BLaER1 treated with 17β-estradiol and CSF1 and Interleukin-3, amounts not matched to agents 10 nM and 100 nM (cell line): ENCODE data around the gene UNC5C.
A peak's percentile ranks its signal among the peaks of the same experiment; 100 is the strongest.

Source experiments
- H3K27ac ChIP-seq, 11 experiments: shearing (Covaris generic); formaldehyde crosslinking; 2 replicates each; pipeline ENCODE4 v1.8.1; 2022
- H3K27me3 ChIP-seq, 11 experiments: shearing (Covaris generic); formaldehyde crosslinking; 2 replicates each; pipeline ENCODE4 v1.8.1; 2022
- H3K36me3 ChIP-seq, 11 experiments: shearing (Covaris generic); formaldehyde crosslinking; 2 replicates each; pipeline ENCODE4 v1.8.1; 2022
- H3K4me1 ChIP-seq, 10 experiments: shearing (Covaris generic); formaldehyde crosslinking; 2 replicates each; pipeline ENCODE4 v1.8.1; 2022
- H3K4me2 ChIP-seq, 11 experiments: shearing (Covaris generic); formaldehyde crosslinking; 2 replicates each; pipeline ENCODE4 v1.8.1; 2022
- H3K4me3 ChIP-seq, 10 experiments: shearing (Covaris generic); formaldehyde crosslinking; 2 replicates each; pipeline ENCODE4 v1.8.1; 2022
- H3K9ac ChIP-seq, 11 experiments: shearing (Covaris generic); formaldehyde crosslinking; 2 replicates each; pipeline ENCODE4 v1.8.1; 2022
- H3K9me3 ChIP-seq, 11 experiments: shearing (Covaris generic); formaldehyde crosslinking; replicated peaks in 1 of 11; 2 replicates each; pipeline ENCODE4 v1.8.1; 2022
- H4K20me1 ChIP-seq, 11 experiments: shearing (Covaris generic); formaldehyde crosslinking; 2 replicates each; pipeline ENCODE4 v1.8.1; 2022
- Cebpa-rat ChIP-seq, 11 experiments: shearing (Covaris generic); IDR thresholded peaks; 2 replicates each; pipeline ENCODE4 v1.8.1; 2022

The UNC5C gene

GRCh38 chr4:95402299-95402698 is 146.5 kb downstream of the UNC5C start:
- no peak overlapping the region for H3K9ac ChIP-seq
- no peak overlapping the region for H3K27ac ChIP-seq
- TF ChIP-seq Cebpa-rat (IDR thresholded peaks at IDR 0.05) = no peak
- no peak overlapping the region for H3K4me3 ChIP-seq
- H3K4me2 ChIP-seq = no peak overlapping the region
- H3K4me1 ChIP-seq = no peaks in the 10 kb centered on the region
- H3K36me3 ChIP-seq = no peaks in the 10 kb centered on the region
- no peaks in the 10 kb centered on the region for H3K27me3 ChIP-seq
- no peaks in the 10 kb centered on the region for H4K20me1 ChIP-seq
- no peaks in the 10 kb centered on the region for H3K9me3 ChIP-seq

- Histone ChIP-seq H3K27ac (no peak overlapping the region), H3K4me1 (no peaks in the 10 kb centered on the region), H3K9me3 (no peaks in the 10 kb centered on the region), H3K4me3 (no peak overlapping the region), H3K9ac (no peak overlapping the region), H3K4me2 (no peak overlapping the region), H3K27me3 (no peaks in the 10 kb centered on the region), H4K20me1 (no peaks in the 10 kb centered on the region), H3K36me3 (no peaks in the 10 kb centered on the region)
- no peak for TF ChIP-seq Cebpa-rat (IDR thresholded peaks at IDR 0.05)
These were observed 150.6 kb downstream of the UNC5C start for GRCh38 chr4:95398217-95398616.

- no peak overlapping the region for H3K27ac ChIP-seq
- no peaks in the 10 kb centered on the region for H3K36me3 ChIP-seq
- H3K4me2 ChIP-seq = no peak overlapping the region
- H3K4me3 ChIP-seq = no peak overlapping the region
- H3K4me1 ChIP-seq = no peaks in the 10 kb centered on the region
- no peak for TF ChIP-seq Cebpa-rat (IDR thresholded peaks at IDR 0.05)
- H3K9me3 ChIP-seq = no peaks in the 10 kb centered on the region
- H4K20me1 ChIP-seq = no peaks in the 10 kb centered on the region
- H3K9ac ChIP-seq = no peak overlapping the region
- no peaks in the 10 kb centered on the region for H3K27me3 ChIP-seq
These were observed 153.9 kb downstream of the UNC5C start for GRCh38 chr4:95394752-95395306.

GRCh38 chr4:95393821-95394220 is 155.0 kb downstream of the UNC5C start:
- H3K36me3 ChIP-seq = no peaks in the 10 kb centered on the region
- H3K9me3 ChIP-seq = no peaks in the 10 kb centered on the region
- H3K27ac ChIP-seq = no peak overlapping the region
- no peak overlapping the region for H3K4me2 ChIP-seq
- no peaks in the 10 kb centered on the region for H4K20me1 ChIP-seq
- H3K4me1 ChIP-seq = peaks cover 0 to 4% (median 0%) of the 10 kb centered on the region in 10 experiments; a peak in 4 of 20 replicates
- no peaks in the 10 kb centered on the region for H3K27me3 ChIP-seq
- no peak for TF ChIP-seq Cebpa-rat (IDR thresholded peaks at IDR 0.05)
- no peak overlapping the region for H3K9ac ChIP-seq
- no peak overlapping the region for H3K4me3 ChIP-seq

GRCh38 chr4:95388911-95389310 is 159.9 kb downstream of the UNC5C start:
- Histone ChIP-seq H3K27me3 (no peaks in the 10 kb centered on the region), H3K4me2 (peak overlapping the region in 2 of 11 experiments; percentile 8 to 14; a peak in 2 of 22 replicates), H3K36me3 (no peaks in the 10 kb centered on the region), H4K20me1 (no peaks in the 10 kb centered on the region), H3K4me3 (no peak overlapping the region), H3K9me3 (no peaks in the 10 kb centered on the region), H3K27ac (no peak overlapping the region), H3K9ac (no peak overlapping the region), H3K4me1 (peaks cover 0 to 6% (median 0%) of the 10 kb centered on the region in 10 experiments; a peak in 4 of 20 replicates)
- TF ChIP-seq Cebpa-rat (IDR thresholded peaks at IDR 0.05) = no peak

- H3K36me3 ChIP-seq = no peaks in the 10 kb centered on the region
- no peaks in the 10 kb centered on the region for H3K27me3 ChIP-seq
- no peak for TF ChIP-seq Cebpa-rat (IDR thresholded peaks at IDR 0.05)
- no peaks in the 10 kb centered on the region for H4K20me1 ChIP-seq
- H3K4me3 ChIP-seq = no peak overlapping the region
- no peak overlapping the region for H3K4me2 ChIP-seq
- H3K4me1 ChIP-seq = peaks cover 0 to 6% (median 0%) of the 10 kb centered on the region in 10 experiments; a peak in 4 of 20 replicates
- H3K9ac ChIP-seq = no peak overlapping the region
- no peak overlapping the region for H3K27ac ChIP-seq
- H3K9me3 ChIP-seq = no peaks in the 10 kb centered on the region
These were observed 161.1 kb downstream of the UNC5C start for GRCh38 chr4:95387719-95388118.

- Histone ChIP-seq H4K20me1 (no peaks in the 10 kb centered on the region), H3K36me3 (no peaks in the 10 kb centered on the region), H3K9ac (no peak overlapping the region), H3K9me3 (no peaks in the 10 kb centered on the region), H3K4me2 (no peak overlapping the region), H3K27me3 (no peaks in the 10 kb centered on the region), H3K4me3 (no peak overlapping the region), H3K27ac (no peak overlapping the region), H3K4me1 (peaks cover 0 to 6% (median 0%) of the 10 kb centered on the region in 10 experiments; a peak in 4 of 20 replicates)
- no peak for TF ChIP-seq Cebpa-rat (IDR thresholded peaks at IDR 0.05)
These were observed 162.4 kb downstream of the UNC5C start for GRCh38 chr4:95386410-95386809.

- Histone ChIP-seq H3K9ac (no peak overlapping the region), H4K20me1 (no peaks in the 10 kb centered on the region), H3K27me3 (no peaks in the 10 kb centered on the region), H3K36me3 (no peaks in the 10 kb centered on the region), H3K4me3 (no peak overlapping the region), H3K27ac (no peak overlapping the region), H3K9me3 (no peaks in the 10 kb centered on the region), H3K4me2 (no peak overlapping the region), H3K4me1 (no peaks in the 10 kb centered on the region)
- no peak for TF ChIP-seq Cebpa-rat (IDR thresholded peaks at IDR 0.05)
These were observed 166.8 kb downstream of the UNC5C start for GRCh38 chr4:95381843-95382580.

- H3K4me2 ChIP-seq = no peak overlapping the region
- H3K9ac ChIP-seq = no peak overlapping the region
- TF ChIP-seq Cebpa-rat (IDR thresholded peaks at IDR 0.05) = no peak
These were observed 169.1 kb downstream of the UNC5C start for GRCh38 chr4:95379633-95380032.

GRCh38 chr4:95377366-95377900 is 171.3 kb downstream of the UNC5C start:
- Histone ChIP-seq H3K4me3 (no peak overlapping the region), H3K4me2 (no peak overlapping the region), H3K27ac (no peak overlapping the region), H3K36me3 (no peaks in the 10 kb centered on the region), H3K9me3 (no peaks in the 10 kb centered on the region), H3K27me3 (no peaks in the 10 kb centered on the region), H4K20me1 (no peaks in the 10 kb centered on the region), H3K9ac (no peak overlapping the region), H3K4me1 (no peaks in the 10 kb centered on the region)
- TF ChIP-seq Cebpa-rat (IDR thresholded peaks at IDR 0.05) = no peak

More at GRCh38 chr4:95379633-95380032, 169.1 kb downstream of the UNC5C start:
- H3K27me3 ChIP-seq = no peaks in the 10 kb centered on the region
- H3K4me3 ChIP-seq = no peak overlapping the region
- H3K9me3 ChIP-seq = no peaks in the 10 kb centered on the region
- no peaks in the 10 kb centered on the region for H4K20me1 ChIP-seq
- no peaks in the 10 kb centered on the region for H3K4me1 ChIP-seq
- H3K36me3 ChIP-seq = no peaks in the 10 kb centered on the region
- no peak overlapping the region for H3K27ac ChIP-seq
